ENCODE measurements around the gene MAST4. TPM values are rescaled to one million over a fixed set of nuclear protein-coding genes. Genes with fewer than 3 reads are reported as not detected.

The MAST4 gene
- total and polyA plus RNA-seq, 2 of the 4 experiments (the other 2 are of a cell fraction) = 4.8 to 6.8 TPM

- H4K91ac ChIP-seq (ENCODE audit: insufficient read depth, low read depth, low read length) = no peak overlapping the region
- H3K9me1 ChIP-seq (ENCODE audit: insufficient read depth, low read length) = no peaks in the 10 kb centered on the region
- no TSS peak for BruUV-seq (replicated peaks)
- no peaks in the 10 kb centered on the region for H3K79me1 ChIP-seq (ENCODE audit: low read depth in 1 of 2, low read length in 2 of 2)
- no peak overlapping the region for H2AK9ac ChIP-seq (replicated peaks; ENCODE audit: low read depth, low read length, poor library complexity)
- H3K4me1 ChIP-seq (ENCODE audit: control insufficient read depth, insufficient read depth, low read length) = no peaks in the 10 kb centered on the region; the same call in 1 of the 2 replicates
- H2BK15ac ChIP-seq (ENCODE audit: low read depth, low read length) = no peak overlapping the region
- H2AK5ac ChIP-seq (ENCODE audit: low read depth, low read length) = no peak overlapping the region
- H3K4ac ChIP-seq (ENCODE audit: low read depth, low read length) = no peak overlapping the region
- no peak overlapping the region for H2BK20ac ChIP-seq (ENCODE audit: low read depth, low read length)
- ATAC-seq (ENCODE audit: low read depth) (peak; percentile 13; the same call in 1 of the 2 replicates), DNase-seq (no peak)
- H4K5ac ChIP-seq (ENCODE audit: low read depth, low read length) = no peak overlapping the region
- no peak overlapping the region for H4K8ac ChIP-seq (ENCODE audit: low read depth in 2 of 2, low read length in 2 of 2)
- dilution Hi-C loops (cut with HindIII; ENCODE audit: low sequenced_read_pairs, unreplicated experiment) = no loop called here
- in situ Hi-C loops (cut with MboI; ENCODE audit: low sequenced_read_pairs) = no loop called here
- no peak overlapping the region for H3K9ac ChIP-seq (ENCODE audit: low read depth, low read length)
- TF ChIP-seq CEBPB (IDR thresholded peaks at IDR 0.05; ENCODE audit: low read depth, low read length) (no peak), NFE2L2 (IDR thresholded peaks at IDR 0.05; ENCODE audit: low read depth, low read length) (no peak), CHD1 (IDR thresholded peaks at IDR 0.05; ENCODE audit: low read depth, low read length) (no peak), POLR2A (IDR thresholded peaks at IDR 0.05; ENCODE audit: low read depth, low read length) (no peak), SMC3 (IDR thresholded peaks at IDR 0.05; ENCODE audit: low read depth, low read length) (no peak), ELK1 (IDR thresholded peaks at IDR 0.05; ENCODE audit: borderline replicate concordance, low read depth, low read length) (no peak), MXI1 (IDR thresholded peaks at IDR 0.05; ENCODE audit: borderline replicate concordance, low read depth, low read length) (no peak), RCOR1 (IDR thresholded peaks at IDR 0.05; ENCODE audit: insufficient replicate concordance, low read length) (no peak), BHLHE40 (IDR thresholded peaks at IDR 0.05; ENCODE audit: low read depth, low read length) (no peak), RAD21 (IDR thresholded peaks at IDR 0.05; ENCODE audit: low read length) (no peak), MAZ (IDR thresholded peaks at IDR 0.05; ENCODE audit: borderline replicate concordance, low read depth, low read length) (no peak), RFX5 (IDR thresholded peaks at IDR 0.05; ENCODE audit: low read depth, low read length) (no peak), FOS (IDR thresholded peaks at IDR 0.05; ENCODE audit: low read depth, low read length) (no peak), MAFK (IDR thresholded peaks at IDR 0.05; ENCODE audit: low read depth, low read length) (no peak)
- TF ChIP-seq, protein P1, sequence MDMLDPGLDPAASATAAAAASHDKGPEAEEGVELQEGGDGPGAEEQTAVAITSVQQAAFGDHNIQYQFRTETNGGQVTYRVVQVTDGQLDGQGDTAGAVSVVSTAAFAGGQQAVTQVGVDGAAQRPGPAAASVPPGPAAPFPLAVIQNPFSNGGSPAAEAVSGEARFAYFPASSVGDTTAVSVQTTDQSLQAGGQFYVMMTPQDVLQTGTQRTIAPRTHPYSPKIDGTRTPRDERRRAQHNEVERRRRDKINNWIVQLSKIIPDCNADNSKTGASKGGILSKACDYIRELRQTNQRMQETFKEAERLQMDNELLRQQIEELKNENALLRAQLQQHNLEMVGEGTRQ (IDR thresholded peaks at IDR 0.05; ENCODE audit: low read depth, low read length) = no peak
- TF ChIP-seq, protein P2, sequence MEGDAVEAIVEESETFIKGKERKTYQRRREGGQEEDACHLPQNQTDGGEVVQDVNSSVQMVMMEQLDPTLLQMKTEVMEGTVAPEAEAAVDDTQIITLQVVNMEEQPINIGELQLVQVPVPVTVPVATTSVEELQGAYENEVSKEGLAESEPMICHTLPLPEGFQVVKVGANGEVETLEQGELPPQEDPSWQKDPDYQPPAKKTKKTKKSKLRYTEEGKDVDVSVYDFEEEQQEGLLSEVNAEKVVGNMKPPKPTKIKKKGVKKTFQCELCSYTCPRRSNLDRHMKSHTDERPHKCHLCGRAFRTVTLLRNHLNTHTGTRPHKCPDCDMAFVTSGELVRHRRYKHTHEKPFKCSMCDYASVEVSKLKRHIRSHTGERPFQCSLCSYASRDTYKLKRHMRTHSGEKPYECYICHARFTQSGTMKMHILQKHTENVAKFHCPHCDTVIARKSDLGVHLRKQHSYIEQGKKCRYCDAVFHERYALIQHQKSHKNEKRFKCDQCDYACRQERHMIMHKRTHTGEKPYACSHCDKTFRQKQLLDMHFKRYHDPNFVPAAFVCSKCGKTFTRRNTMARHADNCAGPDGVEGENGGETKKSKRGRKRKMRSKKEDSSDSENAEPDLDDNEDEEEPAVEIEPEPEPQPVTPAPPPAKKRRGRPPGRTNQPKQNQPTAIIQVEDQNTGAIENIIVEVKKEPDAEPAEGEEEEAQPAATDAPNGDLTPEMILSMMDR (conservative IDR thresholded peaks at IDR 0.05; ENCODE audit: low read depth, low read length) = no peak
- no peaks in the 10 kb centered on the region for H3K36me3 ChIP-seq (ENCODE audit: control insufficient read depth, insufficient read depth, low read length)
- H3K27ac ChIP-seq (ENCODE audit: insufficient read depth, low read length) = no peak overlapping the region
- H2BK5ac ChIP-seq (ENCODE audit: low read depth, low read length, poor library complexity, severe bottlenecking) = no peak overlapping the region
- CTCF ChIA-PET = no interaction called here
- 0% methylated on average over 1 of the region's 5 CpGs; no CpG with 5 or more reads in 1 of the 2 experiments for WGBS, 2 experiments (ENCODE audit: extremely low coverage in 2 of 2, insufficient read length in 1 of 2)
- H3K27me3 ChIP-seq (ENCODE audit: control insufficient read depth, insufficient read depth, low read length) = peaks cover 20% of the 10 kb centered on the region
- H3K9me3 ChIP-seq (ENCODE audit: control insufficient read depth, insufficient read depth, low read length) = no peaks in the 10 kb centered on the region
- H2BK120ac ChIP-seq (ENCODE audit: low read depth, low read length) = no peak overlapping the region
- H3K23ac ChIP-seq (ENCODE audit: low read depth, low read length) = no peak overlapping the region
- H3K56ac ChIP-seq (ENCODE audit: extremely low read depth, insufficient read depth, low read length) = no peak overlapping the region
- intact Hi-C loops (cut with micrococcal nuclease) = loop anchor here (10.0 kb wide), 1 partner anchor 137 kb away; no protein-coding TSS in a partner anchor
- POLR2A ChIA-PET (ENCODE audit: unreplicated experiment) = no interaction called here
- no peaks in the 10 kb centered on the region for H4K20me1 ChIP-seq (ENCODE audit: insufficient read depth, low read length)
- H3K4me3 ChIP-seq (ENCODE audit: insufficient read depth, low read depth, low read length) = peak overlapping the region; percentile 49
- no peak overlapping the region for H3K18ac ChIP-seq (ENCODE audit: low read depth, low read length)
- peak overlapping the region; percentile 84 for H2AFZ ChIP-seq (replicated peaks; ENCODE audit: low read length, poor library complexity)
- H3K4me2 ChIP-seq (ENCODE audit: low read depth, low read length) = peak overlapping the region; percentile 92
- no peak overlapping the region for H3K14ac ChIP-seq (replicated peaks; ENCODE audit: low read depth, low read length)
Measured at GRCh38 chr5:66828046-66828547, 231.9 kb downstream of the MAST4 start.

Measured in IMR-90 (cell line).